EL (cell line): Measurements from ENCODE around the gene BBIP1.

Experiments
- DNase-seq: peaks from one replicate; pipeline ENCODE4 v3.0.0-alpha.2; 2016

The BBIP1 gene

DNA sequence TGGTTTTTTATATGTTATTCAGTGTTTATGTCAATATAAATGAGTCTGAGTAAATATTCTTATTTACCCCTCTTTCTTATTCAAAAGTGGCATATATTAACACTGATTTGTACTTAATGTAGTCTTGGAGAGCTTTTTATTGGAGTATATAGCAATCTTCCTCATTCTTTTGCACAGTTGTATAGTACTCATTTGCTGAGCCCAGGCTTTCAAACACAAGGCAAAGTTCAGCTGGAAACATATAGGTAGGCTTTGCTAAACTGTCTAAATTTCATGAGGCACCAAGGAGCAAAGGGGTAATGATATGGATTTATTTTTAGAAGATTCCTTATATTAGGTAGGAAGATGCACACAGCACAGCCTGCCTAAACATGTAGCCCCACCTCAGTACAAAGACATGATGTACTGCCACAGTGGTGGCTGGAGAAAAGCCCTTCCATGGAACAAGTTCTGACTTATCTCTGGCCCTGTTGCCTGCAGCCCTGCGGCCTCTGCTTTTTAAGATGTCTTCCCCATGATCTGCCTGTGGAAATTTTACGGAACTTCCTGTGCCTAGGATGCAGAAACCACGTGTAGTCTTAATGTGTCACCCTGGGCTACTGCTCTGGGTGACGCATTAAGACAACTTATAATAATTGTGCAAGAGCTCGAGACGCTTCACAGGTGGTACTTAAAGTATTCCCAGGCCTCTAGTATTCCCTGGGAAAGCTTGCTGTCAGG is 56.9 kb downstream of the BBIP1 start:
- no peak for DNase-seq

DNA sequence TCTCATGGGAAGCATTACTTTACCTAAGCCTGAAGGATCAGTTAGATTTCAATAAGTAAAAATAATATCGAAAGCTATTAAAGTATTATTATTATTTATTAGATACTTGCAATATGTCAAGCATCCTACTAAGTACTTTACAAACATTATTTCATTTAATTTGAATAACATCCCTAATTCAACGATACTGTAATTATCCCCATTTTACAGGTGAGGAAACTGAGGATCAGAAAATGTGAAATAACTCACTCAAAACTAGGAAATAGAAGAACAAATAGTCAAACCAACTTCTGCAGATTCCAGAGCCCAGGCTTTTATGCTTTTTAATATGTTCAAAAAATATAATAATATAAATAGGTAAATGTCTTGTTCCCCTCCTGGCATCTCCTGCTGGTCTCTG is 57.5 kb downstream of the BBIP1 start:
- no peak for DNase-seq

DNA sequence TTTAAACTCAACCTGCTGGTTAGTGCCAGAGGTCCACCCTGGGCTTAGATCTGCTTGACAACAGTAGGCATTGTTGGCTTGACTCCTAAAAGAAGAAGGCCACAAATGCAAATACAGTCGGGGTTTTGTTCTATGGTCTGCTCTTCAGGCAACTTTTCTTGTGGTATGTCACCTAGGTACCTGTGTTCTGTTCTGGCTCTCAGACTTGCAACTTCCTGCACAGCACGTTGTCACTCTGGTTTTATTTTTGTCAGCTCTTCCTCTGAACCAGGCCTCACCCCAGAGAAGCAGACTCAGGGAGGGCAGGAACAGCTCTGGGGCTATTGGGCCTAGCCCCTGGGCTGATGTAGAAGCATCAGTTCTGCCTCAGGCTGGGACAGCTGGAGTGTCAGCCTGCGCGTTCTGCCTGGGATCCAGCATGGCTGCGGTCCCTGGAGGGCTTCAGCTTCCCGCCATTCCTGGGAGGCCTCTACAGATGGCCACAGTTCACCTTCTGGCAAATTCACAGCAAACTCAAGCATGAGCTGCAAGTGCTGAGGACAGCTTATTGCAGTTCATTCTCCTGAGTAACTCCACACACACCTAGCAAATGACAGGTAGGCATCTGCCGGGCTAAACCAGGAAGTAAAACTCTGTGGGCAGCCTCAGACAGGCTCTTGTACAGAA is 58.3 kb downstream of the BBIP1 start:
- DNase-seq: no peak

DNA sequence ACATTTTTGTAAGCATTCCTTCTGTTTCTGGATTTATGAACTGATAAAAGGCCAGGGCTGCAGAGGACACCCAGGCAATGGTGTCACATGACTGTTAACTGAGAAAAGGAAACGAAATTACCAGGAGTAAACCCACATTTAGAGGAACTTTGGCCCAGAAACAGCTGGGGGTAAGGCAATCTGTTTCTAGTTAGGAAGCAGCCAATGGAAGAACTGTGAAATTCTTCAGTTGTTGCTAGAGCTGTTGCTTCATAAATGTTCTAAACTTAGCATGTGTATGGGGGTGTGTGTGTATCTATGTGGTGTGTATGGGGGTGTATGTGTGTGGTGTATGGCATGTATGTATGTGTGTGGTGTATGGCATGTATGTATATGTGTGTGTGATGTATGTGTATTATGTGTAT is 59.0 kb downstream of the BBIP1 start:
- peak; percentile 67 for DNase-seq

DNA sequence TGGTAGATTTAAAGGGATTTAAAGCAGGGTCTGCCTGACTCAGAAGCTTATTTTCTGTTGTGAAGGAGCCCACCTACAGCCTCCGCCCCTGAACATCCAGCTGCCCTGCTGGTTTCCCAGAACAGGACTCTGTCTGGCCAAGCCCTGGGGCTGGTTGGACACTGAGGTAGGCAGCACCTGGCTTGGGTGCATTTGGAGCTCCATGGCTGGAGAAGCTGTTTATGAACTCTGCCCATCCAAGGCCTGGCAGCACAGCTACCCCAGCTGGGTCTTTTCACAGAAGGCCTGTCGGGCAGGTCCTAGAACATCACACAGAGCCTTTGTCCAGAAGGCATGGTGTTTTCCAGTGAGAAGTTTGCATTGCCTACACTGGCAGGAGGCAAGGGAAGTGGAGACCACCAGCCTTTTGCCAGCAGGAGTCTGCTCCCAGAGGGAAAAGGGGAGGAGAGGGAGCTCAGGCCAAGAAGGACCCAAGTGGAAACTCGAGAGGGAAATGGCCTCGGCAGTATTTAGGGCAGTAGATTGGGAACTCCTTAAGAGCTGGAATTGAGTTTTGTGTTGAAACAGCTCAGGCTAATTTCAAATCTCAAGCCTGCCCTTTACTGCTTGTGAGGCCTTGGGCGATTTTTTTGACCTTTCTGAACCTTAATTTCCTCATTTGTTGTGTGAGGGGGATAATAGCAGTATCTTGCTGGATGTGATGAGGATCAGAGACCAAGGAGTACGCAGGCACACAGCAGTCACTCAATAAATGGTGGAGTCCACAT is 59.6 kb downstream of the BBIP1 start:
- no peak for DNase-seq

DNA sequence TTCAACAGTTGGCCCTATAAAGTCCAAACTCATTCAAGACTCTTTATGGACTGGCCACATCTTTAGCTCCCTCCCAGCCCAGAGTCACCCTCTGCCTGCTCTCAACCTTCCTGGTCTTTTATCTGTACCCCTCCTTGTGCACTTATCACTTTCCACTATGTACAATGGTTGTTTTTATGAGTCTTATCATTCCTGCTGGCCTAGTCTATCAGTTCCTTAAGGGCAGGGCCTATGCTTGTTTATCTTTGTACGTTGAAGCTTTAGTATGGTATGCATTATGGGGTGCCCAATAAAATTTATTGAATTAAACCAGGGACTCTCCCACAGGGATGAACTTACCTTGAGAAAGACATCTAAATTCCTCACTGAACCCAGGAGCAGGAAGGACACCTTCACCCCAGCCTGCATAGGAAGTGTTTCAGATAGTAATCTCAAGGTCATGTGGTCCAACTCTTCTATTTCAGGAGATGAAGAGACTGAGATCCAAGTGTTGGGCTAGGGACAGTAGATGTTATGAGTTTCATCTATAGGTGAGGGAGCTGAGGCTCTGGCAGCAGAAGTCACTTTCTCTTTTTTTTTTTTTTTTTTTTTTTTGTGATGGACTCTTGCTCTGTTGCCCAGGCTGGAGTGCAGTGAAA is 60.6 kb downstream of the BBIP1 start:
- DNase-seq: no peak

DNA sequence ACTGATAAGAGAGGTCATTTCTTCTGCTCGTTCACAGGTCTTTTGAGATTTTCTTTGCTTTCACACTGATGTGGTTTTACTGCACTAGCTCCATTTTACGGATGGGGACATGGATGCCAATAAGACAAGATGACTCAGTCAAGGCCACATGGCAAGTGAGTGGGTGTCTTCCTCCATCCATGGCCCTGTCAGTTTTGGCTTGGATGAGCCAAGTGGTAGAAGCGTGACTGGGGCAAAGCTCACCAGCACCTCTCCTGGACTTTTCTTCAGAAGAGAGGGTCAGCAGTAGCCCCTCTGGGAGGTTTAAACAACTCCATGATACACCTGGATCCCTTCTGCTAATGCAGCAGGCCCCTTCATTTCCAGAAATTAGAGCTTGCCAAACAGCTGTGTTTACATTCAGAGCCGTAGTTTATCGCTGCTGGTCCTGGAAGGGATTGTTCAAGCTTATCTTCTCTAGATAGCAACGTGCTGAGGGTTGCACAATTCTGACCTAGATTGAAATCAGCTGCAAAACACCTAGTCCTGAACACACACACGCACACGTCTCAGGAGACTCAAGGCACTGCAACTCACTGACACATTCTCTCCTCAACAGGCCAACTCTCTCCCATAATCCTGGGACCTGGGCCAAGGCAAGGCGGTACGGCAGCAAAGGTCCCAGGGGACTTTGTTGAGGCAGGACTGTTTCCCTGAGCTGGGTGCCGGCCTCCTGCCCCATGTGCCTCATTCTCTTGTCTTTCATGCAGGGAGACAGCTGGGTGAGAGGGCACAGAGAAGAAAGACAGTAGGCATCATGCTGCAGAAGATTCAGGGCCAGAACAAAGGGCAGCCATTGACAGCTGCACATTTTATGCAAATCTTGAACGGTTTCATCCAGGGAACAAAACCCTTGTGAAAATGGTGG is 61.5 kb downstream of the BBIP1 start:
- DNase-seq: no peak

DNA sequence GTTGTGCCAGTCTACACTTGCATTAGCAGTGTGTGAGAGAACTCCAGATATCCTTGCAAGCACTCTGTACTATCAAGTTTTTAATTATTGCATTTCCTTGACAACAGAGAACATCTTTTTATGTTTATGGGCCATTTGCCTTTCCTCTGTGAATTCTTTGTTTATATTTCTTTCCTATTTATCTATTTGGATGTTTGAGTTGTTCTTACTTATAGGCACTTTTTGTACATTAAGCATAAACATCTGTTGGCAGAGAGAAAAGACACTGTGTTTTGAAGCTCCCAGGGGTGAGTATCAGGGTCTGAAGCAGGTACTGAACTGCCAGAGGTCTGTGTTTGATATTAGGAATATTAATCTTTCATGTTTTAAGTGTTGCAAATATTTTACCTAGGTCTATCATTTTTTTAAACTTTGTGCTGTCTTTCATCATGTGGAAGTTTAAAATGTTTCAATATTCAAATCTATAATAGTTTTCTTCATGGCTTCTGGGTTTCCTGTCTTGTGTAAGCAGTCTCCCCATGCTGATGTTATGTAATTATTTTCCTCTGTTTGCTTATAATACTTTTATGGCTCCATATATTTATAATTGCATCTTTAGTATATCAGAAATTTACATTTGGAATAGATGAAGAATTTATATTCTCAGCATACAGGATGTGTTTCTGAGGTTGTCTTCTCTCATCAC is 64.9 kb downstream of the BBIP1 start:
- no peak for DNase-seq

DNA sequence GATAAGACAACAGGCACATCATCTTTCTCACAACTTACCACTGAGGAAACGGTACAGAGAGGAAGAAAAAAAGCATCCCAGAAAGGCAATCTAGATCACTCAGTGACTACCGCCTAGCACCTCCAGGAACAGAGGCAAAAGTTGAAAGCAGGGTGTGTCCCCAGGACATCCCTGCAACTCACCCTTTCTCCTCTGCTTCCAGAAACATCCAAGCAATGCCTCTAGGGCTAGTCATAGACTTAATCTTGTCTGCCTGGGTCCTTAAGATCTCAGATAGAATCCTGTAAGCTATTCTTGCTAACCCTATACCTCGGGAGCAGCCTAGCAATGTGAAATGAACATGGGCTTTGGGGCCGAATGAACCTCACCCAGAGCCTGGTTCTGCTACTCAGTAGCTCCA is 66.0 kb downstream of the BBIP1 start:
- no peak for DNase-seq

DNA sequence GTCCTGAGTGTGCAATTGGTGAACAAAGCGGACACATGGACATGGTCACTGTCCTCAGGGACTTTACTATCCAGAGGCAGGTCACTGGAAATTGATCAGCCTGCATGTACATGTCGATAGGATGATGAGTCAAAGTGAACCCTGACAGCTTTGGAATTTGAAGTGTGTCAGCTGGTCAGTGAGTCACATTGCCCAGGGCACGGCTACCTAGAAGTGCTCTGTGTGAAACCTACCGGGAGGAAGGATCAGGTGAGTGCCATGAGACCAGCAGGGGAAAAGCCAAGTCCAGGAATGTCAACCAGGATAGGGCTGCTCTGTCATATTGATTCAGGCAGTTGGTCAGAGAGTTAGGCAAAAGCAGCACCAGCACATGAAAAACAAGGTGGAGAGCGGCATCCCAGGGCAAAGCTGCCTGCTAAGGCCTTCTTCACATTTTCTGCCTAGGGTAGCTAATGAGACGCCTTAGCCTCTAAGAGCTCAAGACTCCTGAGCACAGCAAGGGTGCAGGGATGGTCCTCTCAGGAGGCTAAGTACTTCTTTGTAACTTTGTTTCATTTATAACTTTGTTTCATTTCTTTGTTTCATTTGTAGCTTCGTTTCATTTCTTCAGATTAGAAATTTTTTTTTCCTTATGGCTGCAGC is 66.6 kb downstream of the BBIP1 start:
- DNase-seq: peak; percentile 41

DNA sequence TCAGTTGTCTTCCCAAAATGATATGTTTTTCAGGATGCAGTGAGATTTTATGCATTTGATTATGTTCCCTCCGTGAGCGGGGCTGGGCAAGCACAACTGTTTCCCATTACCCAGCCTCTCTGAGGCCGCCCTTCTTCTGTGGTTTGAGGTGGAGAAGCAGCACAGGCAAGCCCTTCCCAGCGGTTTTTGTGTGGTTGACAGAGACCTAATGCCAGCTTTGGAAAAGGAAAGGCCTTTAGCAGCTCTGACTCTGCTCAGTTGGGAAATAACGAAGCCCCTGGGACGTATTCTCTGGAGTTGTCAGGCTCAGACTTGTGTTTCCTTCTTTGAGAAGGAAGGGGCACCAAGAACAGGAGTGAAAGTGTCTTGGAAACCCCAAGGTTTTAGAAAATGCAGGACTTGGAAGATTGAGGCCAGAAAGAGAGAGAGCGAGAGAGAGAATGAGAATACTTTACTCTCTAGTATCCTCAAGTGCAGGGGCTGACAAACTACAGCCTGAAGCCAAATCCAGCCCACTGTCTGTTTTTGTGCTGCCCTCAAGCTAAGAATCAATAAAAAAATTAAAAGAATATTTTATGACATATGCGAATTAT is 67.9 kb downstream of the BBIP1 start:
- no peak for DNase-seq

DNA sequence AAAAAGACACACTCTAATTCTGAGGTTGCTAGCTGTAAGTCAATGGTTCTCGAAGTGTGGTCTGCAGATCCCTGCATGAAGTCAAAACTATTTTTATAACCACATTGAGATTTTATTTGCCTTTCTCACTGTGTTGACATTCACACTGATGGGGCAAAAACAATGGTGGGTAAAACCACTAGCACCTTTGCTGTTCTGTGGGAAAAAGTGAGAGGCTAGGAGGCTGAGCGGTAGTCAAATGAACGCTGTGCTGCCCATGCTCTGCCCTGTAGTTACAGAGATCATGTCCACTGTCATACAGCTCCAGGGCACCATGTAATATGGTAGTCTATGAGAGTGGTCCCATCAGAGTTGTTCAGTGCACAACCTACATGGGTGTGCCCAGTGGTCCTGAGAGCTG is 68.9 kb downstream of the BBIP1 start:
- no peak for DNase-seq
